ENCODE results near the gene SUGCT.

SUGCT gene

GRCh38 chr7:40327113-40327512, 192.3 kb downstream of the SUGCT start:
- no peak overlapping the region for H3K4me3 ChIP-seq (ENCODE audit: low read depth, low read length)
- DNase-seq (ENCODE audit: low read depth): no peak
- no peak for TF ChIP-seq CTCF (conservative IDR thresholded peaks at IDR 0.05; ENCODE audit: low read depth, low read length)

- no peak overlapping the region for H3K4me3 ChIP-seq (ENCODE audit: low read depth, low read length)
- no peak for TF ChIP-seq CTCF (conservative IDR thresholded peaks at IDR 0.05; ENCODE audit: low read depth, low read length)
- DNase-seq (ENCODE audit: low read depth): no peak
Observed at GRCh38 chr7:40327873-40328272, 193.1 kb downstream of the SUGCT start.

- DNase-seq (ENCODE audit: low read depth): peak; percentile 83
- H3K4me3 ChIP-seq (ENCODE audit: low read depth, low read length): no peak overlapping the region
- peak; percentile 65 for TF ChIP-seq CTCF (conservative IDR thresholded peaks at IDR 0.05; ENCODE audit: low read depth, low read length)
Observed at GRCh38 chr7:40329601-40330153, 194.9 kb downstream of the SUGCT start.

- no peak for DNase-seq (ENCODE audit: low read depth)
- H3K4me3 ChIP-seq (ENCODE audit: low read depth, low read length): no peak overlapping the region
- TF ChIP-seq CTCF (conservative IDR thresholded peaks at IDR 0.05; ENCODE audit: low read depth, low read length): no peak
Observed at GRCh38 chr7:40330408-40330807, 195.6 kb downstream of the SUGCT start.

- no peak for TF ChIP-seq CTCF (conservative IDR thresholded peaks at IDR 0.05; ENCODE audit: low read depth, low read length)
- no peak overlapping the region for H3K4me3 ChIP-seq (ENCODE audit: low read depth, low read length)
- no peak for DNase-seq (ENCODE audit: low read depth)
Observed at GRCh38 chr7:40331915-40332314, 197.1 kb downstream of the SUGCT start.

- H3K4me3 ChIP-seq (ENCODE audit: low read depth, low read length): no peak overlapping the region
- TF ChIP-seq CTCF (conservative IDR thresholded peaks at IDR 0.05; ENCODE audit: low read depth, low read length): no peak
- DNase-seq (ENCODE audit: low read depth): no peak
Observed at GRCh38 chr7:40332516-40332915, 197.7 kb downstream of the SUGCT start.

GRCh38 chr7:40341836-40342235, 207.0 kb downstream of the SUGCT start:
- no peak for TF ChIP-seq CTCF (conservative IDR thresholded peaks at IDR 0.05; ENCODE audit: low read depth, low read length)
- DNase-seq (ENCODE audit: low read depth): no peak
- H3K4me3 ChIP-seq (ENCODE audit: low read depth, low read length): no peak overlapping the region

All from choroid plexus epithelial cell (primary cell).